Measurements from ENCODE around the gene MYO9B.

GRCh38 chr19:17052439-17052838 lies 23.1 kb upstream of the MYO9B start:
- TF ChIP-seq POLR2AphosphoS5 (IDR thresholded peaks at IDR 0.05; ENCODE audit: low read depth, low read length) (no peak), TAF1 (IDR thresholded peaks at IDR 0.05; ENCODE audit: borderline replicate concordance, insufficient read depth, low read length) (no peak), REST (IDR thresholded peaks at IDR 0.05; ENCODE audit: insufficient read depth in 1 of 2, low read depth in 2 of 2, low read length in 2 of 2) (no peak)
